Liver (tissue), 3 donors: ENCODE data around the gene PPCS.

Experiments
- ATF3 ChIP-seq: IDR thresholded peaks from 2 replicates; pipeline ENCODE4 v1.6.1; 2016; ENCODE audit warnings: antibody characterized with exemption
- CTCF ChIP-seq: fragments of 150-350 bp; IDR thresholded peaks from 2 replicates; pipeline ENCODE4 v1.5.1; 2017; ENCODE audit warnings: improper control_type of control experiment, low read depth, low read length; ENCODE audit not compliant: missing input control
- EGR1 ChIP-seq, 2 donors: IDR thresholded peaks; 2 replicates each; pipeline ENCODE4 v1.6.1; 2016 to 2018; ENCODE audit warnings: antibody characterized with exemption in 2 of 2, low read depth in 2 of 2
- FOXA1 ChIP-seq: IDR thresholded peaks from 2 replicates; pipeline ENCODE4 v1.6.1; 2016; ENCODE audit warnings: antibody characterized with exemption
- GABPA ChIP-seq, 2 donors: IDR thresholded peaks in 1 of 2; conservative IDR thresholded peaks in 1 of 2; 2 replicates each; pipeline ENCODE4 v1.6.1; 2016; ENCODE audit warnings: antibody characterized with exemption in 2 of 2, mild to moderate bottlenecking in 1 of 2, moderate library complexity in 1 of 2
- HNF4A ChIP-seq, 2 donors: conservative IDR thresholded peaks; 2 replicates each; pipeline ENCODE4 v1.6.1; 2016; ENCODE audit warnings: antibody characterized with exemption in 2 of 2, mild to moderate bottlenecking in 2 of 2
- MAX ChIP-seq: IDR thresholded peaks from 2 replicates; pipeline ENCODE4 v1.6.1; 2016; ENCODE audit warnings: antibody characterized with exemption
- RAD21 ChIP-seq, 2 donors: IDR thresholded peaks; 2 replicates each; pipeline ENCODE4 v1.6.1; 2016; ENCODE audit warnings: antibody characterized with exemption in 2 of 2, mild to moderate bottlenecking in 2 of 2
- RXRA ChIP-seq, 2 donors: IDR thresholded peaks; 2 replicates each; pipeline ENCODE4 v1.6.1; 2017 to 2018; ENCODE audit warnings: antibody characterized with exemption in 2 of 2, mild to moderate bottlenecking in 1 of 2
- SP1 ChIP-seq: IDR thresholded peaks from 2 replicates; pipeline ENCODE4 v1.6.1; 2018; ENCODE audit warnings: antibody characterized with exemption, mild to moderate bottlenecking
- TAF1 ChIP-seq: conservative IDR thresholded peaks from 2 replicates; pipeline ENCODE4 v1.6.1; 2016; ENCODE audit warnings: antibody characterized with exemption, mild to moderate bottlenecking
- ZBTB33 ChIP-seq: IDR thresholded peaks from 2 replicates; pipeline ENCODE4 v1.6.1; 2016; ENCODE audit warnings: antibody characterized with exemption
- donor health status: healthy.
- donor health status: healthy.

- TF ChIP-seq RXRA (IDR thresholded peaks at IDR 0.05) = no peak
- no peak for TF ChIP-seq CTCF
- TF ChIP-seq ZBTB33 = no peak
- no peak for TF ChIP-seq ATF3
- no peak for TF ChIP-seq SP1
- no peak for TF ChIP-seq TAF1
- TF ChIP-seq MAX = no peak
- TF ChIP-seq EGR1 (IDR thresholded peaks at IDR 0.05; ENCODE audit: low read depth in 2 of 2) = no peak
- no peak for TF ChIP-seq HNF4A (conservative IDR thresholded peaks at IDR 0.05)
- no peak for TF ChIP-seq RAD21 (IDR thresholded peaks at IDR 0.05)
- TF ChIP-seq GABPA (IDR thresholded peaks at IDR 0.05 in 1 of 2, conservative IDR thresholded peaks at IDR 0.05 in 1 of 2) = no peak
- no peak for TF ChIP-seq FOXA1
Measured at GRCh38 chr1:42482635-42483153, 26.4 kb downstream of the PPCS start.
